Measurements from ENCODE around the gene FBXL16.

The FBXL16 gene

DNA sequence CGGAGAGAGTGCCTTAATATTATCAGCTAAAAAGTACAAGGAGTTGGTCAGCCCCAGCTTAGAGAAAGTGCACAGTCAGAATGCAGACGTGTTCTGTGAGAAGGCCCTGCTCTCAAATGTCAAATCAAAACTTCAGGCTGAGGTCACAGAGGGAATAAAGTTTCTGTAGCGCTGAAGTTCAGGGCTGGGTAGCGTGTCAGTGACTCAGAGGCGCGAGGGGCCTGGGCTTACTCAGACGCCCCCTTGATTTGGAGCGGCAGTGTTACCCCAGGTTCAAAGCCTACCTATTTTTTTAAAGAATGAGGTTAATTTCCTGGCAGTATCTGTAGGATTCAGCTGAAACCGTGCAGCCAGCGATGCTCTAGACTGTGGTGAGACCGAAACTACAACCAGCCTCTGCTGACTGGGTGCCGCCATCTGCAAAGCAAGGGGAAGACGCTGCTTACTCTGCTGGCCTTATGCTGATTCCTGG lies 30.4 kb upstream of the FBXL16 start:
- in situ Hi-C loops (cut with MboI; ENCODE audit: low sequenced_read_pairs): no loop called here

DNA sequence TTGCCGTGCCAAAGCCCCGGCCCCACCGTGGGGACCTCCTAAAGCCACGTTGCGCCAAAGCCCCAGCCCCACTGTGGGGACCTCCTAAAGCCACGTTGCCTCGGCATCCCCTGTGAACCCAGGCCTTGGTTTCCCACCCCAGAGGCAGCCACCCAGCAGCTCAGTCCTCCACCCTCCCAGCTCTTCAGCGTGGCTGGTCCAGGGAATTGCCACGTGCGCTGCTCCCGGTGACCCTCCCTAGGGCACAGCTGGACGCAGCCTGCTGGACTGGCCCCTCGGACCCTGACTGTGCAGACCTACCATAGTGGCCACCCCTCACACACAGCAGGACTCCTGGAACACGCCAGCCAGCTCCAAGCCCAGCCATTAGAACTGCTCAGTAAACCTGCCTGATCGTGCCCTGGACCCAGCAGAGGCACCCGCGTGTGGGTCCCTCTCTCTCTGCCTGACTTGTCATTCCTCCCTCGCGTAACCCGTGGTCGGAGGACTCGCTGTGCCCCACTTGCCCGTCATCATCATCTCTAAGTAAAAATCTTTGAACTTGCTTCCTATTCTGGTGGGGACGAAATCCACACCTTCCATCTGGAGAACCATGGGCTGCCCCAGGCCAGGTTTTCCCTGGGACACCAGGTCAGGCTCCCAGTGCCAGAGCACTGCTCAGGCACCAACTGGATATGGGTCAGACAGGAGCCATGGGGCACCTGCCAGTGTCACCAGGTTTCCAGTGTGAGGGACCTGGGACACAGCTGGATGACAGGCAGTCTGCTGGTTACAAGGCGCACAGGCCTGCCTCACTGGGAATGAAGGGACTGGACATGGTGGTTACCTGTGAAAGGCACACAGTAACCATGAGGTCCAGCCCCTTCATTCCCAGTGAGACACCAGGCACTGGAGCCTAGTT lies 29.6 kb upstream of the FBXL16 start:
- in situ Hi-C loops (cut with MboI; ENCODE audit: low sequenced_read_pairs): no loop called here

DNA sequence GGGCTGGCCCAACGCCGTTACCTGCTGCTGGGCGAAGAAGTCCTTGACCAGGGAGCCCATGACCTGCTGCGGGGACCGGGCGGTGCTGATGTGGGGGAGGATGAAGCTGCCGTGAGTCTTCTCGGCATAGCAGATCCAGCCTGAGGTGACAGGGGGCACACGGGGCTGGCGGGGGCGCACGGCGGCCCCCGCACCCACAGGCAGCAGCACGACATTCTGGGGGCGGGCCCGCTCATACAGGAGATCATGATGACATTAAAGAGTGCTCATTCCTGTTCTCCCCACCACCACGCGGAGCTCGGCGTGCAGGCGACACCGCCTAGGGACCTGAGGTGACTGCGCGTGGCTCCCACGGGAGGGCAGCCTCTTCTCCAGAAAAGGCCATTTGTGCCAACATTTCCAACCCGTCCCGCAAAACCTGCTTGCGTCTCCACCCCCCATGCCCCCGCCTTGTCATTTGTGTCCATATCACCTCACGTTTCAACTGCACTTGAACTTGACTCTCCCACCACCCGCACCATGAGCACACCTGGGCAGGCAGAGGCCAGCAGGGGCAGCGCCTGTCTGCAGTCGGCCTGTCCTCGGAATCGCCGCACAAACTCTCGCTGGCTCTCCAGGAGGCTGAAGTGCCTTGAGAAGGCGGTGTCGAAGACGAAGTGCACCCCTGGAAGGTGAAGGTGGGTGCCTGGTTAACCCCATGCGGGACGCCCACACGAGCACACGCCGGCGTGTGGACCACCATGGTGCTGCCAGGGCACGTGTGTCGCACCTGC lies 28.8 kb upstream of the FBXL16 start:
- in situ Hi-C loops (cut with MboI; ENCODE audit: low sequenced_read_pairs): no loop called here

DNA sequence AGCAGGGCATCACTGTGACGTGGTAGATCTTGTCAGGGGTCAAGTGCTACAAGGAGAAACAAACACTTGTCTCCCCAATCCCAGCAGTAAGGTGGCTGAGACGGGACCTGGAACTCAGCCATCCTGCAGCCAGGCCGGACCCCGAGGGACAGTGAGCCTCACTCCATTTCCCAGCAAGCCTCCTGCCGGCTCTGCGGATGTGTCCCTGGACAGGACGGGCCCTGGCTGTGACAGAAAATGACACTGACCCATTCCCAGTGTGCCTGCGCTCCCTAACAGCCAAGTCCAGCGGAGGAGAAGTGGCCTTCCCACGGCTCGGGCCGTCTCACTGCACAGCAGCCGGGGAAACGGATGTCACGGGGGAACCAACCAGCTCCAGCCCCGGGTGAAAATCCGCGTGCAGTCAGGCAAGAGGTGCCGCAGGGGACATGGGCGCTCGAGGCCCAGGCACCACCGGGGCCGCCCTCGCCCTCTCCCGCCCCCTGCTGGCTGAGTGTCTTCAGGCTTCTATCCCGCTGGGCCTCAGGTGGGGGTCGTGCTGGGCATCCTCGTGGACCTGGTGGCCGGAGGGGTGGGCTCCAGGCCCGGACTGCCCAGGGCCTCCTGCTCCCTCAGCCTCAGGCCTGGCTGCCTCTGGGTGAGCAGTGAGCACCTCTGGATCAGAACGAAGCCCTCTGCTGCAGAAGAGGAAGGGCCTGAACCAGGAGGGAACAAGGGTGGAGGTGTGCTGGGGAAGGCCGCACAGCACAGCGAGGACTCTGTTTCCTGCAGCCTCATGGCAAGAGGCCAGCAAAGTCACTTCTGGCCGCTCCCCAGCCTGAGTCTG lies 28.0 kb upstream of the FBXL16 start:
- in situ Hi-C loops (cut with MboI; ENCODE audit: low sequenced_read_pairs): no loop called here

DNA sequence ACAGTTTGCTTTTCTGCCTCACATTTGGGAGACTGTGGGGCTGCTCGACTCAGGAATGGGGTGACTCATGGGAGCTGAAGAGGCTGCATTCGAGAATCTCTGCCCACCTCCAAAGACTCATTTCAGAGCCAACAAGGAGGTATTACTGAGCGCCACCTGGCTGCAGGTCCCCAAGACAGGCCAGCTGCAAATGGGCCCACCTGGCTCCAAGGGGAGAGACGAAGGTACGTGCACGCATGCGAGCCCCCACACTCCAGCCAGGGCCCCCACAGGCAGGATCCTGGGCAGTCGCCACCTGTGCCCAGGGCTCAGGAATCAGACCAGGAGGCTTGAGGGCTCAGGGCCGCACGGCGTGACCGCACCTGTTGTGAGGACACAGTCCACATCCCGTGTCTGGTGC lies 27.3 kb upstream of the FBXL16 start:
- in situ Hi-C loops (cut with MboI; ENCODE audit: low sequenced_read_pairs): no loop called here

DNA sequence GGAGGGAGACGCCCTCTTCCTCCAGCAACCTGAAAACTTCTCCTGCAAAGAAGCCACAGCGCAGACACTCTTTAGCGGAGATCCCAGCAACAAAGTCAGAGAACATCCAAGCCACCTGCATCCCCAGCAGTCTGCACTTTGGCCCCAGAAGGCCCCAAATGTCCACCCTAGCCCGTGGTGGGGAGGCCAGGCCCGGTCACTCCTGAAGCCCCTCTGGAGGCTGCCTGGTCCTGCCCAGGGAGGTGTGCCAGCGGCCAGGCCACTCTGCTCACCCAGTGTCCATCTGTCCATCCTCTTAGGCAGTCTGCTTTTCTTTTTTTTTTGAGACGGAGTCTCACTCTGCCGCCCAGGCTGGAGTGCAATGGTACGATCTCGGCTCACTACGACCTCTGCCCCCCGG lies 26.7 kb upstream of the FBXL16 start:
- in situ Hi-C loops (cut with MboI; ENCODE audit: low sequenced_read_pairs): no loop called here

DNA sequence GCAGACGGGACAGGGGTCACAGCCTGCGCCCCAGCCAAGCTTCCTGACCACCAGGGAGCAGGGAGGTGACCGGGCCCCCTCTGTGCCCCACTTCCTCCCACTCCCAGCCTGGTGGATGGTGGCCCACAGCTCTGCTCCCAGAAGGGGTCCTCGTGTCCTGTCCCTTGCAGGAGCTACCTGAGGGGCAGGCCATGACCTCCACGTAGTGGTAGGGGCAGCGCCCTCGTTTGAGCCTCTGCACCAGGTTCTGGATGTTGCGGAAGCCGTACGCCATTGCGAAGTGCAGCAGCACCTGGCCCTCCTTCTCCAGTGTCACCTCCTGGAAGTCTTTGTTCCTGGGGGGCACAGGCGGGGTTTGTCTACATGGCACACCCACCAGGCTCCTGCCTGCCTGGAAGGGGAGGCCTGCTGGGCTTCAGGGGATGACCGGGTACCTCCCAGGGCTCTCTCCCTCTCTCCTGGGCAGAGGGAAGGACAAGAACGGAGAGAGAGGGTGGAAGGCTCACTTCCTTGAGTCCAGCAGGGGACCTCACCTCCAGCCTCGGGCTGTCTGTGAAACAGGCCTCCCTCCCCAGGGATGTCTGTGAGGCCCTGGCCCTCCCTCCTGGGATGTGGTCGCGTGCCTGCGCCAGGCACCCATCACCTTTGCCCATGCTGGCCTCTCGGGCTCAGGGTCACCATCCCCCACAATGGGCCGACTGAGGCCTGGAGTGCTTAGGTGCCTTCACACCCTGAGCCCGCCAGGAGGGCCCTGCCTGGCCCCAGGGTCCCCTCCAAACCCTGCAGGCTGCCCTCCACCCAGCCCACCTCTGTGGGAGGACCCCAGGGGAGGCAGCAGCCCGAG lies 25.3 kb upstream of the FBXL16 start:
- in situ Hi-C loops (cut with MboI; ENCODE audit: low sequenced_read_pairs): no loop called here

DNA sequence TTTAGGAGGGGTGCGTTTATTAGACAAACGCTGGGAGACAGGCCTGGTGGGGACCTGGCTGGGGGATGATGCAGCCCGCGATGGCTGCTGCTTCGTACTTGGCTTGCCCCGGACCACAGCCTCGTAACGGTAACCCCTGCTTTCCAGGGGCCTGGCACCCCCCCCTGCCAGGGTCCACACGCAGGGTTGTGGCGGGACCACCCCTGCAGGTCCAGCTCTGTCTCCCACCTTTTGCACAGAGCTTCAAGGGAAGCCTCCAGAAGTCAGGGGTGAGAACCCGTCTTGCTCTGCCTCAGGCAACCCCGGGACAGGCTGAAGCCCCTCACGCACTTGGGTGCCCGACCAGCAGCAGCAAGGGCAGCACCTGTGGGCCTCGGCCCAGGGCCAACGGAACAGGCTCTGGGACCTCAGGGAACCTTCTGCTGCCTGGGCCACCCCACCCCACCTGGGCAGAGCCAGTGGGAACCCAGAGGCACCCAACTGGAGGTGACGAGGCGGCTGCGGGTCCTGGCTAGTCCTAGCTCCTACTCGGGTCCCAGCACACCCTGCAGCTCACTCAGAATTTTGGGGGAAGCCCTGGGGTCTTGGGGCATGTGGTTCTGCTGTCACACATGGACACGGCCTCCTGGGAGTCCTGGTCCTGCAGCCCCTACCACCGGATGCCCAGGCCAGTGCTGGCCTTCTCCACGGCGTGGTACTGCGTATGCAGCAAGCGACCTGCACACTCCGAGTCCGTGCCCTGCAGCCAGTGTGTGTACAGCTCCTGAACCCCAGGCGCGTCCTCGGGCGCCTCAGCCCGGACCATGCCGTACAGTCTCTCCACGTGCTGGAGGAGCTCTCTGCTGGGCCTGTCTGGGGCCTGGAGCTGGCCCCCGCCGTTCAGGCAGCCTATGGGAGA lies 24.4 kb upstream of the FBXL16 start:
- in situ Hi-C loops (cut with MboI; ENCODE audit: low sequenced_read_pairs): no loop called here

DNA sequence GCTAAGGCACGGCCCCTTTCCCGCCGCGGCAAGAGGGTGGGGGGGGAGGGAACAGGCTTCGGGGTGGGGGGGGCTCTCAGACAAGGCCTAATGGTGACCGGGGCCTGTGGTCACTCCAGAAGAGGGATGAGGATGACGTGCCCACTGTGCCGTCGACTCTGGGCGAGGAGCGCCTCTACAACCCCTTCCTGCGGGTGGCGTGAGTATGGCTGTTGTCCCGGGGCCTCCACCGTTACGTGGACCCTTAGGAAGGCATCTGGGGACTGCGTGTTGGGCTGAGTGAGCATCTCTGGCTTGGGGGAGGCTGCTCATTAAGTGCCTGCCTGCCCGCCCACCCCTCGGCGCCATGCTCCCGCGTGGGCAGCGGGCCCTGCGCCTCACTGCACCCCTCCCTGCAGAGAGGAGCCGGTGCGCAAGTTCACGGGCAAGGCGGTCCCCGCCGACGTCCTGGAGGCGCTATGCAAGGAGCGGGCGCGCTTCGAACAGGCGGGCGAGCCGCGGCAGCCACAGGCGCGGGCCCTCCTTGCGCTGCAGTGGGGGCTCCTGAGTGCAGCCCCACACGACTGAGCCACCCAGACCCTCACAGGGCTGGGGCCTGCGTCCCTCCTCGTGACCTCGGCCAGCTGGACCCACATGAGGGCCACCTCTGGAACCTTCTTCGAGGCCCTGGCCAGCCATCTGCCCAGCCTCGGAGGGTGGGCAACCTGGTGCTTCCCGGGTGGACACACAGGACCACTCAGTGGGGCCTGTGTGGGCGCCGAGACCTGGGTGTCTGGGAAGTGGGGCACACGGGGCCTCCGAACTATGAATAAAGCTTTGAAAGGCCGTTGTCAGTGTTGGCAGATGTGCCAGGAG lies 23.5 kb upstream of the FBXL16 start:
- in situ Hi-C loops (cut with MboI; ENCODE audit: low sequenced_read_pairs): no loop called here

DNA sequence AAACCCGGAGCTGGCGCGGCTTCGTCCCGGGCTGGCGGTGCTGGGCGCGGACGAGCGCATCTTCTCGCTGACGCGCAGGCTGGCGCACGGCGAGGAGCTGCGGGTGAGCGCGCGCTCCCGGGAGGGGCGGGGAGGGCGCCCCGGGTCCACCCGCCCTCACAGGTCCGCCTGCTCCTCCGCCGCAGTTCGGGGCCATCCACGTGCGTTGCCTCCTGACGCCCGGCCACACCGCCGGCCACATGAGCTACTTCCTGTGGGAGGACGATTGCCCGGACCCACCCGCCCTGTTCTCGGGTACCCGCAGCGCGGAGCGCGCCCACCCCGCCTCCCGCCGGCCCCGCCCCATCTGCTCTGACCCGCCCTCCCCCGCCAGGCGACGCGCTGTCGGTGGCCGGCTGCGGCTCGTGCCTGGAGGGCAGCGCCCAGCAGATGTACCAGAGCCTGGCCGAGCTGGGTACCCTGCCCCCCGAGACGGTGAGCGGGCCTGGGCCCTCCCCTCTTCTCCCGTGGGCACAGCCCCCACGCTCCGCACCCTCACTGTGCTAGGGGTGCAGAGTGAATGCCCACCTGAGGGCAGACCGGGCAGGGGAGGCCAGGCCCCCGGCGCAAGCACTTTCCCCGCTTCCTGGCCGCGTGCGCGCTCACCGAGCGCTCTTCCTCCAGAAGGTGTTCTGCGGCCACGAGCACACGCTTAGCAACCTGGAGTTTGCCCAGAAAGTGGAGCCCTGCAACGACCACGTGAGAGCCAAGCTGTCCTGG lies 22.7 kb upstream of the FBXL16 start:
- in situ Hi-C loops (cut with MboI; ENCODE audit: low sequenced_read_pairs): no loop called here

DNA sequence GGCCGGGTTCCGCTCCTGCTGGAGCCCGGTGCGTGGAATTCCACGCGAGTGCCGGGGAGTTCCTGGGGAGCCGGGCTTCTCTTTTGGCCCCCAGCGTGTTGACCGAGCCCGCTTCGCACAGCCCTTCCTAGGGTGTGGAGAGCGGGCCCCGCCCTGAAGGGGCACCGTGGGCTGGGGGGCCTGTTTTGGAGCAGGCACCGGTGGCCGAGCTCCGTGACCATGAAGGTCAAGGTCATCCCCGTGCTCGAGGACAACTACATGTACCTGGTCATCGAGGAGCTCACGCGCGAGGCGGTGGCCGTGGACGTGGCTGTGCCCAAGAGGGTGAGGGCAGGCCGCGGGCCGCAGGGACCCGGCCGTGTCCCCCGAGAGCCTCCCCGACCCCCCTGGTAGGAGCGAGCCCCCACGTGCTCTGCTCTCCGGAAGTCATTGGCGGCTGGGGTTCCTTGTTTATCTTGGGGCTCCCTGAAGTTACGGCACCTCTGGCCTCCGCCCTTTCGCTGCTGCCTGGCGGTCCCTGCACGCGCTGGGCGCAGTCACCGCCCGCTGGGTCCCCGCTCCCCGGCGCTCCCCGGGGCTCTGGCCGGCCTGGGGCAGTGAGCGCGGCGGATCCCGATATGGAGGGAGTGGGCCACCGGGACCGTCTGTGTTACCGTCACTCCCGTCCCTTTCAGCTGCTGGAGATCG lies 21.8 kb upstream of the FBXL16 start:
- in situ Hi-C loops (cut with MboI; ENCODE audit: low sequenced_read_pairs): no loop called here

DNA sequence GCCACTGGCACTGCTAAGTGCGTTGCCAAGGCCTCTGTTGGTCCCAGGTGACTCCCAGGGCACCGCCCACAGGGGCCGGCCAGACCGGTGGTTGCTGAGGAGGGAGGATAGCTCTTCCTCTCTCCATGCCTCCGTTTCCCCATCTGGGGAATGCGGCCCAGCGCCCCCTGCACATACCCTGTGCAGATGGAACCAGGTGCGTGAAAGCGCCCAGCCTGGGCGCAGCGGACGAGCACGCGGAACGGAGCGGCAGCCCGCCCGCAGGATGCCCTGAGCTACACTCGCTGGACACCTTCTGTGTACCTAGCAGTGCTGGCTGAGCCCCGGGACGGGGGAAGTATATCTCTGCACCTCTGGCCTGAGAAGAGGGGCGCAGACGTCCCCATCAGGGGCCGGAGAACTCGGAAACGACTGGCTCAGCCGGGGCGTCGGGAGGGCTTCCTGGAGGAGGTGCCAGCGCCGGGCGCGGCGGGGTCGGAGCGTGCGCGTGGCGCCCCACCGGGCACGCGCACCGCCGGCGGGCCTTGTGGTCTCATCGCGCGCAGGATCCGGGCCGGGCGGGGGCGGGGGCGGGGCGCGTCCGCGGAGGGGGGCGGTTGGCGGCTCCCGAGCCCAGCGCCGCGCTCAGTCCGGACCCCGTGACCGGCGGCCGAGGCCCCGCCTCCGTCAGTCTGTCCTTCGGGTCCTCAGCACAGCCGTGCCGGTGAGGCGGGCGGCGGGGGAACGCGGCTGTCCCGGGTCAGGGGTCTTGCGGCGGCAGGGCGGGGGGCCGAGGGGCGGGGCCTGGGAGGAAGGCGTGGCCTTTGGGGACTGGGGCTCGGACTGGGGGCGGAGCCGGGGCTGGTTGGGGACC lies 21.1 kb upstream of the FBXL16 start, which contains the start of the genes CCDC78 and HAGHL:
Gene CCDC78, minus strand, starts transcription at position 6 of the 853 bp plus-strand sequence. CDS start 76 bp downstream, outside the sequence.
Gene HAGHL, plus strand, starts transcription at position 669 of the 853 bp plus-strand sequence. CDS start 404 bp downstream, outside the sequence.
- in situ Hi-C loops (cut with MboI; ENCODE audit: low sequenced_read_pairs): no loop called here

DNA sequence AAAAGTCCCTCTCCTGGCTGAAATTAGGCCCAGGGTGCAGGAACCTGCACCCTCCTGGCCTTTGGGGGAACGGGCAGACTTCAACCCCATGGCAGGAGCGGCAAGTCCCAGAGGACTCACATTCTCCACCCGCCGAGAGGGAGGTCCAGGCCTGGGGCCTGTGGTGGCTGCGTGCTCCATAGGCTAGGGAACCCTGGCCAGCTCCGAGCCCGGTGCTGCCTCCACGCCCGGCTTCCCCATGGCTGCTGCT lies 20.5 kb upstream of the FBXL16 start:
- in situ Hi-C loops (cut with MboI; ENCODE audit: low sequenced_read_pairs): no loop called here

DNA sequence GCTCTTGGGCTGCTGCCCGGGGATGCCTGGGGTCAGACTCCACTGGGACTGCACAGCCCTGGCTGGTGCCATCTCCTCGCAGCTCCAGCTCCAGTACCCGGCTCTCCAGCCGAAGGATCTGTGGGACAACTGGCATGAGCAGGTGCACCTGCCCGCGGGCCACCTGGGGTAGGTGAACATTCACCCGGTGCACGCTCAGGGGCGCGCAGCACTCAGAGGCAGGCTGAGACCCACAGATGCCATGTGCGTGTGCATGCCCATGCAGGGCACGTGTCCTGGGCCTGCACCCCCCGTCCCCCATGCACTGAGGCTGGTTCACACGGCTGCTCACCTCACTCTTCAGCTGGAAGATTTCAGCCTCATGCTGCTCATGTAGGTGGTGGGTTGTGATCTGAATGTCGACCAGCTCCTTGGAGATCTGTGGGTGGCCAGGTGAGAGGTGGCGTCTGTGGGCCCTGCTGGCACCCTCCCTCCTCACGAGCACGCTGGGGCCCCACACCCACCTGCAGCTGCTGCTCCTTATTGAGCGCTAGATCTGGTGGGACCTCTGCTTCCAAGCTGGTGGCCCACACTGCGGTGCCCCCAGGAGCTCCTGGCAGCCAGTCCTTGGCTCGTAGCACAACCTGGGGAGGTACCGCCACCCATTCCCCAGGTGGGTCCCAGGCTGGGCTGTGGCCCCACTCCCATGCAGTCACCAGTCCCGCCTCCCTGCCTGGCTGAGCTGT lies 20.0 kb upstream of the FBXL16 start:
- in situ Hi-C loops (cut with MboI; ENCODE audit: low sequenced_read_pairs): no loop called here

DNA sequence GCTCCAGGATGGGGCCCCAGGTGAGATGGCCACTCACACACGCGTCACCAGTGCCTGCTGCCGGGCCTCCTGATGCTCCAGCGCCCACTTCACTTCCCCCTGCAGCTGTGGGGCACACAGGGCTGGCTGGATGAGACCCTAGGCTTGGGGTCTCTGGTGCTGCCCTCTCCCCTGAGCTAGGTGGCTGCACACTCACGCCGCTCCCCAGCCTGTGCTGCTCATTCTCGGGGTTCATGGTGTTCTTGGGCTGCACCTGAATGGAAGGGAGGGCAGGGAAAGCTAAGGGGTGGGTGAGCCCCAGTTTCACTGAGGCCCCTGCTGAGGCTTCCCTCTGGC lies 19.4 kb upstream of the FBXL16 start:
- in situ Hi-C loops (cut with MboI; ENCODE audit: low sequenced_read_pairs): no loop called here

Measured in hTERT RPE-1 (cell line).